Activated CD4-positive, alpha-beta T cell treated with anti-CD3 and anti-CD28 coated beads, Interleukin-2, amount 10 ng/mL, durations not matched to agents 7 days and 5 days (primary cell): ENCODE results near the gene ZNF554. TPM values are rescaled to one million over a fixed set of nuclear protein-coding genes. Genes with fewer than 3 reads are reported as not detected.

ENCODE experiments used
- CTCF ChIA-PET: fragments of 350-600 bp; sonication (Branson Sonifier 250); formaldehyde crosslinking; loops from one replicate; lab custom pipeline; 2021; ENCODE audit warnings: antibody characterized with exemption; lab: Charles Lee
- POLR2A ChIA-PET: fragments of 350-600 bp; sonication (Branson Sonifier 250); formaldehyde crosslinking; loops from one replicate; lab custom pipeline; 2021; ENCODE audit warnings: antibody characterized with exemption; lab: Charles Lee
- DNase-seq: peaks from one replicate; pipeline ENCODE4 v3.0.0-alpha.2; 2020
- H3K27ac Mint-ChIP-seq: one replicate; pipeline ENCODE4 v1.8.0; 2021; ENCODE audit warnings: mild to moderate bottlenecking, moderate library complexity, mixed read lengths
- H3K27me3 Mint-ChIP-seq: one replicate; pipeline ENCODE4 v1.8.0; 2021; ENCODE audit warnings: mixed read lengths
- H3K36me3 Mint-ChIP-seq: one replicate; pipeline ENCODE4 v1.8.0; 2021; ENCODE audit warnings: low read depth, mixed read lengths
- H3K4me1 Mint-ChIP-seq: one replicate; pipeline ENCODE4 v1.8.0; 2021; ENCODE audit warnings: mixed read lengths
- H3K4me3 Mint-ChIP-seq: one replicate; pipeline ENCODE4 v1.8.0; 2021; ENCODE audit warnings: mild to moderate bottlenecking, moderate library complexity, mixed read lengths
- H3K9me3 Mint-ChIP-seq: one replicate; pipeline ENCODE4 v1.8.0; 2021; ENCODE audit warnings: mixed read lengths
- total RNA-seq, 2 experiments: library from RNA; stranded (reverse); gene quantifications; one replicate each; pipeline ENCODE4 v1.2.3, GENCODE V29; 2021

The ZNF554 gene
- total RNA-seq, 2 experiments from 2014 or later = 4.1 to 4.6 TPM

GRCh38 chr19:2885736-2886135 lies 66.1 kb downstream of the ZNF554 start:
- Mint-ChIP-seq H3K27ac (no peak overlapping the region), H3K27me3 (no peaks in the 10 kb centered on the region), H3K9me3 (peaks cover 7% of the 10 kb centered on the region), H3K4me3 (no peak overlapping the region), H3K4me1 (peaks cover 7% of the 10 kb centered on the region), H3K36me3 (no peaks in the 10 kb centered on the region)
- CTCF ChIA-PET = no interaction called here
- no peak for DNase-seq
- POLR2A ChIA-PET = no interaction called here

Other genes with a start within 250 kb of the ZNF554 start
- gene GNG7, start 117.2 kb upstream of the ZNF554 start, total RNA-seq = 1 to 10 TPM; 1.1 to 1.2 TPM
- gene DIRAS1, start 98.5 kb upstream of the ZNF554 start, total RNA-seq = not detected
- gene SLC39A3, start 79.9 kb upstream of the ZNF554 start, total RNA-seq = 10 to 100 TPM; 31.5 to 37.5 TPM
- 10 to 100 TPM; 46.6 to 46.9 TPM for gene SGTA, start 36.6 kb upstream of the ZNF554 start, total RNA-seq
- 10 to 100 TPM; 84.2 to 97.1 TPM for gene THOP1, start 34.4 kb upstream of the ZNF554 start, total RNA-seq
- gene ZNF555, start 21.6 kb downstream of the ZNF554 start, total RNA-seq = 1 to 10 TPM; 2.2 to 3.2 TPM
- not detected for gene ZNF556, start 47.5 kb downstream of the ZNF554 start, total RNA-seq
- gene ZNF57, start 81.1 kb downstream of the ZNF554 start, total RNA-seq = 1 to 10 TPM; 4.4 to 4.9 TPM
- 1 to 10 TPM; 4.6 to 5.6 TPM for gene ZNF77, start 125.1 kb downstream of the ZNF554 start, total RNA-seq
- 1 to 10 TPM; 1.2 to 1.6 TPM for gene TLE6, start 157.7 kb downstream of the ZNF554 start, total RNA-seq
- under 1 TPM; 0.99 to 1.00 TPM for gene TLE2, start 209.4 kb downstream of the ZNF554 start, total RNA-seq
- gene TLE5, start 242.6 kb downstream of the ZNF554 start, total RNA-seq = 100 to 1,000 TPM; 837 to 960 TPM